Gastroesophageal sphincter (tissue), 3 donors: Measurements from ENCODE around the gene LINGO4.

ENCODE experiments used
- CTCF ChIP-seq, 4 experiments: fragments of 200-600 bp in 2 of 4; fragments of 450-650 bp in 2 of 4; sonication (generic) in 1 of 4; IDR thresholded peaks; one replicate each; pipeline ENCODE4 v1.5.1; 2017 to 2019; ENCODE audit warnings: antibody characterized with exemption in 4 of 4, mild to moderate bottlenecking in 2 of 4, moderate library complexity in 2 of 4
- POLR2AphosphoS5 ChIP-seq: sonication (generic); formaldehyde crosslinking; IDR thresholded peaks from one replicate; pipeline ENCODE4 v1.6.1; 2017; ENCODE audit warnings: antibody characterized with exemption

- TF ChIP-seq CTCF (IDR thresholded peaks at IDR 0.05): no peak
- no peak for TF ChIP-seq POLR2AphosphoS5
These were observed 28.6 kb downstream of the LINGO4 start for GRCh38 chr1:151776665-151777062.
